Measurements from ENCODE around the gene TM9SF4.

The TM9SF4 gene

GRCh38 chr20:32215147-32215546, 105.6 kb downstream of the TM9SF4 start:
- no peak for DNase-seq

- DNase-seq = no peak
These were observed 106.2 kb downstream of the TM9SF4 start for GRCh38 chr20:32215729-32216128.

- no peak for DNase-seq
These were observed 106.9 kb downstream of the TM9SF4 start for GRCh38 chr20:32216179-32217142.

Measured in activated CD4-positive, alpha-beta T cell treated with anti-CD3 and anti-CD28 coated beads for 4 hours (primary cell).